AG10803 (cell line): ENCODE measurements around the gene SNX3.
"Not testable (repeated sequence)": the region's sequence is repeated elsewhere in the genome, so short reads cannot be mapped to it uniquely, and the experiment has no call there.

Source experiments
- DNase-seq: peaks from one replicate; pipeline ENCODE4 v3.0.0; 2010; ENCODE audit warnings: low read depth
- H3K4me3 ChIP-seq: 2 replicates; pipeline ENCODE4 v1.5.1; 2011; ENCODE audit warnings: mild to moderate bottlenecking, low read length, control low read depth
- CTCF ChIP-seq: conservative IDR thresholded peaks from 2 replicates; pipeline ENCODE4 v1.5.1; 2011; ENCODE audit warnings: mild to moderate bottlenecking, low read length, control low read depth, inconsistent platforms

SNX3 gene

GRCh38 chr6:108247965-108248536, 12.8 kb downstream of the SNX3 start:
- H3K4me3 ChIP-seq: no peak overlapping the region
- TF ChIP-seq CTCF: no peak
- no peak for DNase-seq

DNA sequence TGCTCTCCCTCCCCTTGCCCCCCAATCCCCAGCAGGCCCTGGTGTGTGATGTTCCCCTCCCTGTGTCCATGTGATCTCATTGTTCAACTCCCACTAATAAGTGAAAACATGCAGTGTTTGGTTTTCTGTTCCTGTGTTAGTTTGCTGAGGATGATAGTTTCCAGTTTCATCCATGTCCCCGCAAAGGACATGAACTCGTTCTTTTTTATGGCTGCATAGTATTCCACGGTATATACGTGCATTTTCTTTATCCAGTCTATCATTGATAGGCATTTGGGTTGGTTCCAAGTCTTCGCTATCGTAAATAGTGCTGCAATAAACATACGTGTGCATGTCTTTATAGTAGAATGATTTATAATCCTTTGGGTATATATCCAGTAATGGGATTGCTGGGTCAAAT, 15.7 kb downstream of the SNX3 start:
- not testable (repeated sequence) for H3K4me3 ChIP-seq, DNase-seq

DNA sequence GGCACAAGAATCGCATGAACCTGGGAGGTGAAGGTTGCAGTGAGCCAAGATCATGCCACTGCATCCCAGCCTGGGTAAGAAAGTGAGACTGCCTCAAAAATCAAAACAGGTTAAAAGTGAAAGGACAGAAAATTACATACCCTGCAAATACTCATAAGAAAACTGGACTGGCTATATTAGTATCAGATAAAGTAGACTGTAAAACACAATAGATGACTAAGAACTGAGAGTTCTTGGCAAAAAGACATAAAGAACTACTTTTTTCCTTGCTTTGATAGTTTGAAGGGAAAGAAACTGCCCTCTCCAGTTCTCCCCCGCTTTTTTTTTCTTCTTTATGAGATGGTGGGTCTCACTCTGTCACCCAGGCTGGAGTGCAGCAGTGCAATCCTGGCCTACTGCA, 17.0 kb downstream of the SNX3 start:
- H3K4me3 ChIP-seq: no peak overlapping the region
- DNase-seq: no peak
- TF ChIP-seq CTCF: no peak

GRCh38 chr6:108242721-108243120, 18.1 kb downstream of the SNX3 start:
- no peak for TF ChIP-seq CTCF
- DNase-seq: no peak
- no peak overlapping the region for H3K4me3 ChIP-seq

DNA sequence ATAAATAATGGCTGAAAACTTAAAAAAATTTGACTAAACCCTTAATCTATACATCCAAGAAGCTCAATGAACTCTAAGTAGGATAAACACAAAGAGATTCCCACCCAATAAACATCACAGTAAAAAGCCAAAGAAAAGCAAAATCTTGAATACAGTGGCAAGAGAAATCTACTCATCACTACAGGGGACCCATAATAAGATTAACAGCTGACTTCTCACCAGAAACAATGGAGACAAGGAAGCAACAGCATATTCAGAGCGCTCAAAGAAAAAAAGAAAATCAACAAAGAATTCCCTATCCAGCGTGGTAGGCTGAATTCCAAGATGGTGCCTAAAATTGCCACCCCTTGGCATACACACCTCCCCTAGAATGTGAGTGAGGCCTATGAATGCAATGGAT, 18.6 kb downstream of the SNX3 start:
- no peak for DNase-seq
- TF ChIP-seq CTCF: no peak
- no peak overlapping the region for H3K4me3 ChIP-seq

- no peak for DNase-seq
- H3K4me3 ChIP-seq: no peak overlapping the region
- TF ChIP-seq CTCF: no peak
These were observed 22.5 kb downstream of the SNX3 start for GRCh38 chr6:108238322-108238721.

DNA sequence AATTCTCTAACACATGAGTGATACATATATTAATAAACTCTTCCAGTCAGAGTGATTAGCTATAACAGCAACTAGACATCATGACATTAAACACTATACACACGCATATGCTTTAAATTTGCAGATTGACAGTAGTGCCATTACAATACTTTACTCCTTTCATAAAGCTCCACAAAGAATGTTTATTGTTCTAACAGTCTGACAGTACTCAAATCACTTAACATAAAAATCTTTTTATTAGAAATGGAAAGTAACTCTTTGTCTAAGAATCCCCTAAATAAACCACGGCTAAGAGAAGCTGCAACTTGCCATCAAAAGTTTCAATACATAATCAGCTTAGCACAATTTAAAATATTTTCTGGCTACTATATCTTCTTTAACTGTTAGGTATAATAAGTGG, 24.0 kb downstream of the SNX3 start:
- no peak for DNase-seq
- no peak overlapping the region for H3K4me3 ChIP-seq
- TF ChIP-seq CTCF: no peak

DNA sequence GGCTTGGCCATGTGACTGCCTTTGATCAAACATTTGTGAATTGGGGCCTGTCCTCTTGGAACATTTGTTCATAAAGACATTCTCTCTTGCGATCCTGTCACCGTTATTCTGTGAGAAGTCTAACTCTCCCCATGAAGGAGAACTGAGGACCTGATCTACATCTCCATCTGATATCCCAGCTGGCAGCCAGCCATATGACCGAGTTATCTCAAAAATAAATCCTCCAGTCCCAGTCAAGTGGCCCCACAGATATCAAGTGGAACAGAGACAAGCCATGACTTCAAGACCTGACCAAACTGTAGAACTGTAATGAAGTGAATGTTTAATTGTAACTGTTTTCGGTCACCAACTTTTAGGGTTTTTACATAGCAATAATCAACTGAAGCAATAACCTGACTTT, 25.7 kb downstream of the SNX3 start:
- DNase-seq: no peak
- no peak for TF ChIP-seq CTCF
- H3K4me3 ChIP-seq: no peak overlapping the region
